ENCODE data around the gene SDC1.

The SDC1 gene

DNA sequence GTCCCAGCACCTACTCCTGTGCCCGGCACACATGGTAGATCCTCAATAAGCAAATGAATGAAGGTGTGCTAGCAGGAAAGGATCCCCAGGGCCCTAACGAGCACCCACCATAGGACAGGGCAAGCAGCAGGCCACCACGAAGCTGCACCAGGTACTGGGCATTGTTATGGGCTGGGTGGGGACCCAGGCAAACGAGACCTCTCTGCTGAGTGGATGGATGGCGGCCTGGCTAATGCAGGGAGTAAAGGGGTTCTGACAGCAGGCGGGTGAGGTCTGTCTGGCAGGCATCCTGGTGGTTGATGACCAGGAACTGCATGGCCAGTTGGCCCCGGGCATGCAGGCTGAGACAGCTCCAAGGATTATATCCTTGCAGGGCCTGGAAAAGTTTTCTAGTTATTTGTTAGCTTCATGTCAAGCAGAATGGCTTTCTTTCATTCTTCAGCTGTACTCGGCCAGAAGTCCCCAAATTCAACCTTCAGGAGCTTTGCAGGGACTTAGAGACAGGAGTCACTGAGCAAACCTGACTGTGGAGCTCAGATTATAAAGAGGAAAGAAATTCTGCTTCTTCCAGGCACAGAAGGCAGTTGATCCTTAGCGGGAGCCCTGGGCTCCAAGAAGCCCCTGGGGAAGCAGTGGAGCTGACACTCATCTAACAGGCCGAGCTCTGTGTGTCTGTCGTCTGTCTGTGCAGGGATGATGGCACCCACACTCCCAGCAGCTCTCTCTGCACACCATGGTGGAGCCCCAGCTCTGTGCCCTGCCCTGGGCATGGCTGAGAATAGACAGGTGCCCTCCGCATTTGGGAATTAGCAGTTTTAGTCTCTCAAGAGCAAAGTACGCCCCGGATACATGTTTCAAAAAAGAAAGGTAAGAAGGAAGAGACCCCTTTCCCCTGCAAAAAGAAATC is 51.2 kb downstream of the SDC1 start:
- FAIRE-seq, result peak; percentile 81

GRCh38 chr2:20173064-20173463 is 51.9 kb downstream of the SDC1 start:
- no peak for FAIRE-seq

More for the DNA sequence above, 51.2 kb downstream of the SDC1 start:
- DNase-seq (ENCODE audit: insufficient read length, low spot score), result no peak

DNA sequence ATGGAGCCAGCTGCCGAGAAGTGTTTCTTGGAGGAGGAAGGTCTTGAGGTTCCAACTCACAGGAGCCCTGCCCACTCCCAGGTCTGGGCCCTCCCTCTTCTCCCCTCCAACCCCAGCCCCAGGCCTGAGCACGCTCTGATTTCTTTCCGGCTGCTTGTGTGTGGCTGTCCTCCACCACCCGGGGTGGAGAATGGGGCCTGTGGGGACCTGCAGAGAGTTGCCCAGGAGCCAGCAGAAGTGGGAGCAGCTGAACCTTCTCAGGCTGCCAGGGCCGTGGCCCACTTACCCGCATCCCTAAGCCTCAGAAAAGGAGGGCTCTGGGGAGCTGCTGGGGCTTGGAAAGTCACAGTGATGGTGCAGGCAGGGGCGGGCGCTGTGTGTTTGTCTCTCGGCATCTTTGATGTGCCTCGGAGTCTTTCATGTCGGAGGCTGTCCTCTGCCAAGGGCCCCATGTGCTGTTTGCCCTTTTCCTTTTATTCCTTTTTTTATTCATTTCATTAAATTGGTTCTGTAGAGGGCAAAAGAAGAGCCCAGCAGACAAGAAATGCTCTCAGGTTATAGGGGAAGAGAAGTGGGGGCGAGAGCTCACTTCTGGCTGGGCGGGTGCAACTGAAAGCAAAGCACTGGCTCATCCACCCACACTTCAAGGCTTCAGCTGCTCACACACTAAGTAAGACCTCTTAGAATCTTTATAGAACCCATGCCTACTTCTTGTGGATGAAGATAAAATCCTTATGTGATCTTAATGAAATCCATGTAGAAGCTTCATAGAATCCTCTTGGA is 52.5 kb downstream of the SDC1 start:
- no peak for FAIRE-seq

More at GRCh38 chr2:20173064-20173463, 51.9 kb downstream of the SDC1 start:
- no peak for DNase-seq (ENCODE audit: insufficient read length, low spot score)

GRCh38 chr2:20171445-20171977 is 53.4 kb downstream of the SDC1 start:
- no peak for DNase-seq (ENCODE audit: insufficient read length, low spot score)
- FAIRE-seq, result peak; percentile 31

More for the DNA sequence above, 52.5 kb downstream of the SDC1 start:
- DNase-seq (ENCODE audit: insufficient read length, low spot score), result no peak

GRCh38 chr2:20170704-20171250 is 54.2 kb downstream of the SDC1 start:
- FAIRE-seq, result no peak

DNA sequence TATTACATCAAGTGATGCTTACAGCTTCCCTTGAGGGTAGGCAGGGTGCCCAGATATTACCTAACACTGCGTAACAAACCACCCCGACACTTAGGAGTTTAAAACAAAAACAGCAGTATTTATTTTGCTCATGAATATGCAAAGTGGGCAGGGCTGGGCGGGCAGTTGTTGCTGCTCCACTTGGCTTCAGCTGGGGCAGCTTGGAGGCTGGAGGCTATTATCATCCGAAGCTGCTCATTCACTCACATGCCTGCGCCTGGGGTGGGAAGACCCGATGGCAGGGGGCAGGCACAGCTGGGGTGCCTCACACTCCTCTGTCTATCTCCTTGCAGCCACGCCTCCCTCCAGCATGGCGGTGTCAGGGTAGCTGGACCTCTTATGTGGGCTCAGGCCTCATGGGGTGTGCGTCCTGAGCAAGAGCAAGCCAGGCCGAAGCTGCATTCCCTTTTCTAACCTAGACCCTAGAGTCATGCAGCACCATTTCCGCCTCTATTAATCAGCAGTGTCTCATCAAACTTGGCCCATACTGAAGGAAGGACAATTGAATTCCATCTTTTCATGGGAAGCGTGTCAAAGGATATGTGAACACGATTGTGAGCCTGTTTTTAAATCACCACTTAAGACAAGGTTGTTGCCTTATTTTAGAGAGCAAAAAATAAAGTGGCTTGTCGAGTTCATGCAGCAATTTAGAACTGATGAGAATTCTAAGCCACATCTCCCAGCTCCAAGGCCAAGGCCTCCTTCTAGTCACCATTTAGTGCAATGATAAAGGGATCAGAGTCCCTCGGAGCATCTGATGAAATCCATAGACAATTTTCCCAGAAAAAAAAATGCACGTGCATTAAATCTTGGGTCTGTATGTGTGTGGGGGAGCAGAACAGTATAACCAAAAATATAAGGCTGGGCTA is 54.9 kb downstream of the SDC1 start:
- FAIRE-seq (no peak), DNase-seq (ENCODE audit: insufficient read length, low spot score) (no peak)

More at GRCh38 chr2:20170704-20171250, 54.2 kb downstream of the SDC1 start:
- no peak for DNase-seq (ENCODE audit: insufficient read length, low spot score)

GRCh38 chr2:20168727-20169696 is 55.9 kb downstream of the SDC1 start:
- DNase-seq (ENCODE audit: insufficient read length, low spot score) (no peak), FAIRE-seq (no peak)

DNA sequence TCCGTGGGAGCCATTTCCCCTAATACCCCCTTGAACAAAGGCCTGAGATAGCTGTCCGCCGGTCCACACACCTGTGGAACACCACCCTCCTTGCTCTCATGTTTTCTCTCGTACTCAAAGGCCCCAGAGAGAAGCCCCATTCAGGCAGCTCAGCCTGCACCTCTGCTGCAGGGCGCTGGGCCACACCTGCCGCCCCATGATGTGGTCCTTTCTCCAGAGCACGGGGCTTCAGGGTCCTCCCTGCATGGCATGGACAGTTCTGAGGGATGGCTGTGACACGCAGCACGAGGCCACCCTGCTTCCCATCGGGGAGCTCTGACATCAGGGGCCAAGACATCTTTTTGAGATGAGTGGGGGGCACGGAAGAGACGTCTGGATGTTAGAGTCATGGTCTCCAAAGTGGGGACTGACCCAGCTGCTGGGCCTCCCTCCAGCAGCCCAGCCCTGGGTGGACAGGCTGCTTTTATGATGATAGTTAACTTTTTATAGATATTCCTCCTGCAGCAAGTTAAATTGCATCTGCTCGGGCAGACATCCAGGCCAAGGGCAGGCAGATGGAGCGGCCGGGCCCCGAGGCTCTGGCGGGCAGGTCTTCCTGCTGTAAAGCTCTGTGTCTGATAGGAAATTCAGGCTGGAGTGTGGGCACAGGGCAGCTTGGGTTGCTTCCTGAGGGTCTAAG is 56.7 kb downstream of the SDC1 start:
- FAIRE-seq, result peak; percentile 48
- DNase-seq (ENCODE audit: insufficient read length, low spot score), result no peak

- DNase-seq (ENCODE audit: insufficient read length, low spot score) (peak; percentile 65), FAIRE-seq (no peak)
Observed at GRCh38 chr2:20167356-20167755, 57.6 kb downstream of the SDC1 start.

DNA sequence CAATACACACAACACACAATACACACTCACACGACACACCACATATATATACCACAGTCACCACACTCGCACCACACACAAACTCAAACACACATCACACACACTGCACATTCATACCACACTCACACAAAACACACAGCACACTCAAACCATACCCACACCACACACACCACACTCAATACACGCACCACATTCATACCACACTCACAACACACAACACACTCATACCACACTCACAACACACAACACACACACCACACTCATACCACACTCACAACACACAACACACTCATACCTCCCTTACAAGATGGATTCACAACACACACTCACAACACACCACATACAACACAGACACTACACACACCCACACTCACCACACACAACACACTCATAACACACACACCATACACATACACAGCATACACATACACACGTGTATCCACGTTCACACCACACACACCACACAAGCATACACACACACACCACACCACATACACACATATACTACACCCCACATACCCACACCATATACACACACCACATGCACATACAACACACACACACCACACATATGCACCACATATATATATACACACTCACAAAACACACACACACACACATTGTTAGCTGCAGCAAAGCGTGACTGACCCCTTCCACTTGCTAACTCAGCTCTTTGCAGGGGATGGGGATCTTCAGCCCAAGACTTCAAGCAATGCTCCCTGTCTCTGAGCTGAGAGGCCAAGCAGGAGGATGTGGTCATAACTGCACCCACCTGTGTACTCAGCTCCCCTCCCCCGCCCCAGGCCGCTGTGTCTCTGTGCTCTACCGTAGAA is 59.0 kb downstream of the SDC1 start:
- no peak for FAIRE-seq

GRCh38 chr2:20164734-20165478 is 60.0 kb downstream of the SDC1 start:
- FAIRE-seq (peak; percentile 100), DNase-seq (ENCODE audit: insufficient read length, low spot score) (no peak)

More for the DNA sequence above, 59.0 kb downstream of the SDC1 start:
- no peak for DNase-seq (ENCODE audit: insufficient read length, low spot score)

- DNase-seq (ENCODE audit: insufficient read length, low spot score), result peak; percentile 54
- FAIRE-seq, result no peak
Observed at GRCh38 chr2:20164061-20164733, 60.7 kb downstream of the SDC1 start.

- DNase-seq (ENCODE audit: insufficient read length, low spot score) (no peak), FAIRE-seq (no peak)
Observed at GRCh38 chr2:20159411-20160070, 65.4 kb downstream of the SDC1 start.

- no peak for DNase-seq (ENCODE audit: insufficient read length, low spot score)
Observed at GRCh38 chr2:20157193-20157891, 67.6 kb downstream of the SDC1 start.

DNA sequence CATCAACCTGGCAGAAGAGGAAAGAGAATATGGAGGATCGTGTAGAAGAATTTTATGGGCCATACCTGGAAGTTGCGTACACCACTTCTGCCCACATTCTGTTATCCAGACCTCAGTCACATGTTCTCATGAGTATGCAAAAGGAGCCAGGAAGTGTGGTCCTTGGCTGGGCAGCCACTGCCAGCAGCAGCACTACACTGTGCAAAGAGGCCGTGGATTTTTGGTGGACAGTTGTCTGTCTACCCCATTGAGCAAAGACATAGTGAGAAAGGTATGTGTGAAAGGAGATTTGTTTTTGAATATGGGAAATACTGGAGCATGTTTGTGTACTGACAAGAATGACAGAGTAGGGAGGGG is 68.1 kb downstream of the SDC1 start:
- FAIRE-seq (peak; percentile 23), DNase-seq (ENCODE audit: insufficient read length, low spot score) (no peak)

More at GRCh38 chr2:20157193-20157891, 67.6 kb downstream of the SDC1 start:
- FAIRE-seq, result peak; percentile 55
